GM10266 (cell line): ENCODE measurements around the gene ESPL1.

Experiments used
- DNase-seq: peaks from one replicate; pipeline ENCODE4 v3.0.0; 2012; ENCODE audit errors: extremely low spot score
- TF ChIP-seq, protein P1 (sequence below): IDR thresholded peaks from 2 replicates; pipeline ENCODE4 v1.5.1; 2012; ENCODE audit warnings: mild to moderate bottlenecking, low read depth; ENCODE audit not compliant: control insufficient read depth, insufficient read depth; ENCODE audit errors: missing control alignments

Gene ESPL1

DNA sequence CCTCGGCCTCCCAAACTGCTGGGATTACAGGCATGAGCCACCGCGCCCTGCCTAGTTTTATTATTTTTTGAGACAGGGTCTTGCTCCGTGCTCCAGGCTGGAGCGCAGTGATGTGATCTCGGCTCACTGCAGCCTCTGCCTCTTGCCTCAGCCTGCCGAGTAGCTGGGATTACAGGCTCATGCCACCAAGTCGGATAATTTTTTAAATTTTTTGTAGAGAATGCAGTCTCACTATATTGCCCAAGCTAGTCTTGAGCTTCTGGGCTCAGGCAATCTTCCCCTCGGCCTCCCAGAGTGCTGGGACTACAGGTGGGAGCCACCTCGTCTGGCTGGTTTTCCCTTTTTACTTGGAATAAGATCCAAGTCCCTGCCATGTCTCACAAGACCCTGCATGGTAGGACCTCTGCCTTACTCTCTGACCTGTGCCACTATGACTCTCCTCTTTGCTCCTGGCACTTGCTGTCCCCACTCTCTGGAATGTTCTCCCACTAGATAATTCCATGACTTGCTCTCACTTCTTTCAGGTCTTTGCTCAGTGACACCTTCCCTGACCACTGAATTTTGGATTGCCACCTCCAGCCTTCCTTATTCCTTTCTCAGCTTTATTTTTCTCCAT is 28.3 kb upstream of the ESPL1 start:
- TF ChIP-seq, protein P1, sequence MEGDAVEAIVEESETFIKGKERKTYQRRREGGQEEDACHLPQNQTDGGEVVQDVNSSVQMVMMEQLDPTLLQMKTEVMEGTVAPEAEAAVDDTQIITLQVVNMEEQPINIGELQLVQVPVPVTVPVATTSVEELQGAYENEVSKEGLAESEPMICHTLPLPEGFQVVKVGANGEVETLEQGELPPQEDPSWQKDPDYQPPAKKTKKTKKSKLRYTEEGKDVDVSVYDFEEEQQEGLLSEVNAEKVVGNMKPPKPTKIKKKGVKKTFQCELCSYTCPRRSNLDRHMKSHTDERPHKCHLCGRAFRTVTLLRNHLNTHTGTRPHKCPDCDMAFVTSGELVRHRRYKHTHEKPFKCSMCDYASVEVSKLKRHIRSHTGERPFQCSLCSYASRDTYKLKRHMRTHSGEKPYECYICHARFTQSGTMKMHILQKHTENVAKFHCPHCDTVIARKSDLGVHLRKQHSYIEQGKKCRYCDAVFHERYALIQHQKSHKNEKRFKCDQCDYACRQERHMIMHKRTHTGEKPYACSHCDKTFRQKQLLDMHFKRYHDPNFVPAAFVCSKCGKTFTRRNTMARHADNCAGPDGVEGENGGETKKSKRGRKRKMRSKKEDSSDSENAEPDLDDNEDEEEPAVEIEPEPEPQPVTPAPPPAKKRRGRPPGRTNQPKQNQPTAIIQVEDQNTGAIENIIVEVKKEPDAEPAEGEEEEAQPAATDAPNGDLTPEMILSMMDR: no peak
- no peak for DNase-seq

DNA sequence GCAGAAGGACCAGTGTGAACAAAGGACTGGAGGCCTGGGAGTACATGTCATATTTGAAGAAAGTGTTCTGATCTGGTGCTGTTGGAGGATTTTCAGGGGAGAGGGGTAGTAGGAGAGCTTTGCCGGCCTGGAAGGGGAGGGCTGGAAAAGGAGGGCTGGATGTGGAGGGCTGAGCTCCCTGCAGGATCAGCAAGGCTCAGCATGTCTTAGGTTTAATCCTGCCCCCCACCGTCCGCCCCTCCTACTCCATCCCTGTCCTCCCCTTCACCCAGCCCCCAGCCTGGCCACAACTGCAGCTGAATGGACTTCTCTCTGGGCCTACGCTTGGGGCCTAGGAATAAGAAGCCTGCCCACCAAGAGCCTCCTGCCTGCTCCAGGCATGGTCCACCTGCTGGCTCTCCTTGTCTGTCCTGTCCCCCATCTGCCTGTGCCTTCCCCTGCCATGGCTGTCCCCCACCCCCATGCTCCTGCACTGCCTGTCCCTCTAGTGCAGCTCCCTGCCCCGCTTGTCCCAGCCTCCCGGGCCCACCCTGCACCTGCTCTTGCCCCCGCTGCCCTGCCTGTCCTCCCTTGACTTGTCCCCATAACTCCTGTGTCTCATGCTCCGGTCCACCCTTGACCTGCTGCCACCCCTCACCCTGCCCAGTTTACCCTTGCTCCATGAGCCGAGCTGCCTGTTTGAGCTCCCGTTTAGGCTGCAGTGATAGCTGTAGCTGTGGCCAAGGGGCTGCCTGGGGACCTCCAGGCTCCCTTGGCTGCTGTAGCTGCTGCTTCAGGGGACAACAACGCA is 26.3 kb upstream of the ESPL1 start:
- no peak for DNase-seq
- TF ChIP-seq, protein P1: no peak

DNA sequence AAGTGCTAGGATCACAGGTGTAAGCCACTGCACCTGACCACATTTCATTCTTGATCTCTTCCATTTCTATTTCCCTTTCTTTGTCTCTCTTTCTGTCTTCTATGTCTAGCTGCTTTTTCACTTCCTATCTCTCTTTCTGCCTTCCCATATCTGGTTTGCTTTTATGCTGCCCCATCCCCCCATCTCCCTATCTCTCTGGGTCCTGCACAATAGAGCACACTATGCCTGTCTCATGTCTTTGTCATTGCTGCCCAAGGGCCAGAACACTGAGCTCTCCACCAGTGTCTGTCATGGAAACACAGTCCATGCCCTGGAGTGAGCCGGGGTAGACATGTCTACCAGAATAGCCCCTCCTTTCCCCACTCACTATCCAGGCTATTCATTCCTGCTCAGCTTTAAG is 23.8 kb upstream of the ESPL1 start:
- TF ChIP-seq, protein P1: no peak
- DNase-seq: no peak

DNA sequence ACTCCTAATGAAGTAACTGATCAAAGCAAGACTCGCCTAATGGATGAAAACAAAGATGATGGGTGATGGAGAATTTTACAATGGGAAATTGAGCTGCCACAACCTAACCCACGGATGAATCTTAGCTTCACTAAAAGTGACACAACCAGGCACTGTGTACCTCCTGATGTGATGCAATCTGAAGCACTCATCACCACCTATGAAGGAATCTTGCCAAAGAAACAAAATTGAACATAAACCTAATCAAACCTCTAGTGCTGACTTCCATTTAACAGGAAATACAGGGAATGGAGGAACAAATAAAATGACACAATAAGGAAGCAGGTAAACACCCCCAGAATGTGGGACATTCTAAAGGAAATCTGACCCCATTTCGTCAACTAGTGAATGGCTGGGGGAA is 22.8 kb upstream of the ESPL1 start:
- no peak for DNase-seq

DNA sequence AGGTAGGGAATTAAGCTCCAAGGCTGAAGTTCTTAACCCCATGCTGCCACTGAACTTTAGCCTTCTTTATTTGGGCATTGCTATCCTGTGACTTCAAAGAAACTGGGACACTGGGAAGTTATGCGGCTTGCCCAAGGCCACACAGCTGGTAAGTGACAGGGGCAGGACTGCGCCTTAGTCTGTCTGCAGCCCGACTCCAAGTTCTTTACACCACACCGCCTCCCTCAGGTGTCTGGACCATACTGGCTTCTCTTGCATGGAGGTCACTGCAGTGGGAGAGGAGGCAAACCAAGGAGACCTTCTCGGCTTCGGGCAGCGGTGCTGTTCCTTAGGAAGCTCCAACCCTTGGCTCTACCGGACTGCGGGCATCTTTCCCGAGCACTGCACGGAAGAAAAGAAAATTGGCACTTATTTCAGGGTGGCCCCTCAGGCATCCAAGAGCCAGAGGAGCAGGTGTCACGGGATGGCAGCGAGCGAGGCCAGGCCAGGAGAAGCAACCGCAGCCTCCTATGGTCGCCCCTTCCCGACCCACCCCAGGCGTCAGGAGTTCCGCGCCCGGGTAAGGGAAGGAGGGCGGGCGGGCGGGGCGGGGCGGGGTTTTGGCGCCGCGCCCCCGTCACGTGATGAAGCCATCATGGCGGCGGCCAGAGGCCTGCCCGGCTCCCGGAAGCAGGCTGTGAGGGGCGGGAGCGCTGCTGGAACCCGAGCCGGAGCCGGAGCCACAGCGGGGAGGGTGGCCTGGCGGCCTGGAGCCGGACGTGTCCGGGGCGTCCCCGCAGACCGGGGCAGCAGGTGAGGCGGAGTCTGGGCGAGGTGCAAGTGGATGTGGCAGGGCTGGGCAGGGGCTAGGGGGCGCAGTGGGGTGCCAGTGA is 16.4 kb upstream of the ESPL1 start:
- peak; percentile 91 for DNase-seq

More for the DNA sequence above, 22.8 kb upstream of the ESPL1 start:
- TF ChIP-seq, protein P1: no peak

DNA sequence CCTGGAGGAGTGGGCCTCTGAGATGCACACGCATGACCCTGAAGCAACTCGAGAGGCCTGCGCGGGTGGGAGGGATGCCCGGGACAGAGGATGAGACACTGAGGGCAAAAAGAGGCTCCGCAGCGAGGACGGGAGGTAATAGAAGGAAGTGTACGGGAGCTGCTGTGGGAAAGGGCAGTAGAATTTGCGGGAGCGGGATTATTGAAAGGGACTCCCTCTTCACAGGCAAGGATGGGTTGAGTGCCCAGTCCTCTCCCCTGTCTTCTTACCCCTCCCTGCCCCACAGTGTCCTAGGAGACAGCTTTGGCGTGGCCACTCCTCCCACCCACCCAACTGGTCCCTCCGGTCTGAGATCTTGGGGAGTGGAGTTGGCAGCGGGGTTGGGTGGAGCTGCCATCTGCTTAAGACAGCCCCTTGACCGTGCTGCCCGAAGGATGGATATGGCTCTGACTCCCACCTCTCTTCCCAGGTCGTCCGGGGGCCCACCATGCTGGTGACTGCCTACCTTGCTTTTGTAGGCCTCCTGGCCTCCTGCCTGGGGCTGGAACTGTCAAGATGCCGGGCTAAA is 15.7 kb upstream of the ESPL1 start:
- TF ChIP-seq, protein P1: no peak
- no peak for DNase-seq

More for the DNA sequence above, 16.4 kb upstream of the ESPL1 start:
- TF ChIP-seq, protein P1: peak; percentile 72
